ENCODE measurements around the gene PITPNM3.

DNA sequence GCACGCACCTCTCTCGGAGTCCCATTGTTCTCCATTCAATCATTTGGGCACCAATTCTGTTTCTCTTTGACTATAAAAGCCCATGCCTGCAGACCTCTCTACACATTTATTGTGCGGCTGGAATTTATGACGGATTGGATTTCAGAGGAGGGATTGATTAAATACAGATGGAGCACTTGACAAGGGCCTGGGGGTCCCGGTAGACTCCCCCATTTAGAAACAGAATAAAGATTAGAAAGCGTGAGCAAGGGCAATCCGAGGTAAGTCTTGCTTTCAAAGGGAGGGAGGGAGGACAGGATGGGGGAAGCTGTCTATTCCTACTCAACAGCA lies 15.1 kb upstream of the PITPNM3 start:
- TF ChIP-seq, protein P1, sequence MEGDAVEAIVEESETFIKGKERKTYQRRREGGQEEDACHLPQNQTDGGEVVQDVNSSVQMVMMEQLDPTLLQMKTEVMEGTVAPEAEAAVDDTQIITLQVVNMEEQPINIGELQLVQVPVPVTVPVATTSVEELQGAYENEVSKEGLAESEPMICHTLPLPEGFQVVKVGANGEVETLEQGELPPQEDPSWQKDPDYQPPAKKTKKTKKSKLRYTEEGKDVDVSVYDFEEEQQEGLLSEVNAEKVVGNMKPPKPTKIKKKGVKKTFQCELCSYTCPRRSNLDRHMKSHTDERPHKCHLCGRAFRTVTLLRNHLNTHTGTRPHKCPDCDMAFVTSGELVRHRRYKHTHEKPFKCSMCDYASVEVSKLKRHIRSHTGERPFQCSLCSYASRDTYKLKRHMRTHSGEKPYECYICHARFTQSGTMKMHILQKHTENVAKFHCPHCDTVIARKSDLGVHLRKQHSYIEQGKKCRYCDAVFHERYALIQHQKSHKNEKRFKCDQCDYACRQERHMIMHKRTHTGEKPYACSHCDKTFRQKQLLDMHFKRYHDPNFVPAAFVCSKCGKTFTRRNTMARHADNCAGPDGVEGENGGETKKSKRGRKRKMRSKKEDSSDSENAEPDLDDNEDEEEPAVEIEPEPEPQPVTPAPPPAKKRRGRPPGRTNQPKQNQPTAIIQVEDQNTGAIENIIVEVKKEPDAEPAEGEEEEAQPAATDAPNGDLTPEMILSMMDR (IDR thresholded peaks at IDR 0.05), result no peak
- no peak for TF ChIP-seq SIN3A (IDR thresholded peaks at IDR 0.05; ENCODE audit: borderline replicate concordance, insufficient read depth, low read depth, low read length)
- TF ChIP-seq, protein P2, sequence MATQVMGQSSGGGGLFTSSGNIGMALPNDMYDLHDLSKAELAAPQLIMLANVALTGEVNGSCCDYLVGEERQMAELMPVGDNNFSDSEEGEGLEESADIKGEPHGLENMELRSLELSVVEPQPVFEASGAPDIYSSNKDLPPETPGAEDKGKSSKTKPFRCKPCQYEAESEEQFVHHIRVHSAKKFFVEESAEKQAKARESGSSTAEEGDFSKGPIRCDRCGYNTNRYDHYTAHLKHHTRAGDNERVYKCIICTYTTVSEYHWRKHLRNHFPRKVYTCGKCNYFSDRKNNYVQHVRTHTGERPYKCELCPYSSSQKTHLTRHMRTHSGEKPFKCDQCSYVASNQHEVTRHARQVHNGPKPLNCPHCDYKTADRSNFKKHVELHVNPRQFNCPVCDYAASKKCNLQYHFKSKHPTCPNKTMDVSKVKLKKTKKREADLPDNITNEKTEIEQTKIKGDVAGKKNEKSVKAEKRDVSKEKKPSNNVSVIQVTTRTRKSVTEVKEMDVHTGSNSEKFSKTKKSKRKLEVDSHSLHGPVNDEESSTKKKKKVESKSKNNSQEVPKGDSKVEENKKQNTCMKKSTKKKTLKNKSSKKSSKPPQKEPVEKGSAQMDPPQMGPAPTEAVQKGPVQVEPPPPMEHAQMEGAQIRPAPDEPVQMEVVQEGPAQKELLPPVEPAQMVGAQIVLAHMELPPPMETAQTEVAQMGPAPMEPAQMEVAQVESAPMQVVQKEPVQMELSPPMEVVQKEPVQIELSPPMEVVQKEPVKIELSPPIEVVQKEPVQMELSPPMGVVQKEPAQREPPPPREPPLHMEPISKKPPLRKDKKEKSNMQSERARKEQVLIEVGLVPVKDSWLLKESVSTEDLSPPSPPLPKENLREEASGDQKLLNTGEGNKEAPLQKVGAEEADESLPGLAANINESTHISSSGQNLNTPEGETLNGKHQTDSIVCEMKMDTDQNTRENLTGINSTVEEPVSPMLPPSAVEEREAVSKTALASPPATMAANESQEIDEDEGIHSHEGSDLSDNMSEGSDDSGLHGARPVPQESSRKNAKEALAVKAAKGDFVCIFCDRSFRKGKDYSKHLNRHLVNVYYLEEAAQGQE (IDR thresholded peaks at IDR 0.05; ENCODE audit: insufficient read depth in 1 of 2, low read depth in 2 of 2, low read length in 1 of 2), result no peak
